Measurements from ENCODE around the gene LSM12.
A peak's percentile ranks its signal among the peaks of the same experiment; 100 is the strongest.
"Not testable (repeated sequence)": the region's sequence is repeated elsewhere in the genome, so short reads cannot be mapped to it uniquely, and the experiment has no call there.

LSM12 gene

GRCh38 chr17:44076716-44077594 lies 10.5 kb upstream of the LSM12 start:
- DNase-seq (ENCODE audit: low read depth in 2 of 3, low spot score in 2 of 3), result no peak

DNA sequence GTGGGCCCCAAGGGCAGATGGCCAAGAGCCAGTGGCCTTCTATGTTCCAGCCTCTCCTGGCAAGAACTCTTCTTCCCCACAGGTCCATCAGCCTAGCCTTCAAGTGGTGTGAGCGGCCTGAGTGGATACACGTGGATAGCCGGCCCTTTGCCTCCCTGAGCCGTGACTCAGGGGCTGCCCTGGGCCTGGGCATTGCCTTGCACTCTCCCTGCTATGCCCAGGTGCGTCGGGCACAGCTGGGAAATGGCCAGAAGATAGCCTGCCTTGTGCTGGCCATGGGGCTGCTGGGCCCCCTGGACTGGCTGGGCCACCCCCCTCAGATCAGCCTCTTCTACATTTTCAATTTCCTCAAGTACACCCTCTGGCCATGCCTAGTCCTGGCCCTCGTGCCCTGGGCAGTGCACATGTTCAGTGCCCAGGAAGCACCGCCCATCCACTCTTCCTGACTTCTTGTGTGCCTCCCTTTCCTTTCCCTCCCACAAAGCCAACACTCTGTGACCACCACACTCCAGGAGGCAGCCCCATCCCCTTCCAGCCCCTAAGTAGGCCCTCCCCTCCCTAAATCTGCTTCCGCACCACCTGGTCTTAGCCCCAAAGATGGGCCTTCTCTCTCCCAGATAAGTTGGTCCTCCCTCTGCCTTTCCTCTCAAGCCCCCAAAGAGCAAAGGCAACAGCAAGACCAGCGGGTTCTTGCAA lies 9.3 kb upstream of the LSM12 start:
- no peak for DNase-seq (ENCODE audit: low read depth in 2 of 3, low spot score in 2 of 3)

DNA sequence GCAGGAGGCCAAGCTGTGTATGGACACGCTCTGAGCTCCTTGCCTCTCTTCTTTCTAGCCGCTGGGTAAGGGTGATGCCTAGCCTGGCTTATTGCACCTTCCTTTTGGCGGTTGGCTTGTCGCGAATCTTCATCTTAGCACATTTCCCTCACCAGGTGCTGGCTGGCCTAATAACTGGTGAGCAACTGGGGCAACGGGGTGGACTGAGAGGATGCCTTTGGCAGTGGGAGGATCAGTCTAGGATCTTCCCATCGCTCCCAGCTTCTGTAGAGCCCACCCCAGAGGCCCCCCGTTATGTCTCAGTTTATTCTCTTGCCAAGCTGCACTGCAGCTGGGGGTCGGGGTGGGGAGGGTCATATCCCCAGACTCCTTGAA lies 8.4 kb upstream of the LSM12 start:
- DNase-seq (ENCODE audit: low read depth in 2 of 3, low spot score in 2 of 3), result no peak

DNA sequence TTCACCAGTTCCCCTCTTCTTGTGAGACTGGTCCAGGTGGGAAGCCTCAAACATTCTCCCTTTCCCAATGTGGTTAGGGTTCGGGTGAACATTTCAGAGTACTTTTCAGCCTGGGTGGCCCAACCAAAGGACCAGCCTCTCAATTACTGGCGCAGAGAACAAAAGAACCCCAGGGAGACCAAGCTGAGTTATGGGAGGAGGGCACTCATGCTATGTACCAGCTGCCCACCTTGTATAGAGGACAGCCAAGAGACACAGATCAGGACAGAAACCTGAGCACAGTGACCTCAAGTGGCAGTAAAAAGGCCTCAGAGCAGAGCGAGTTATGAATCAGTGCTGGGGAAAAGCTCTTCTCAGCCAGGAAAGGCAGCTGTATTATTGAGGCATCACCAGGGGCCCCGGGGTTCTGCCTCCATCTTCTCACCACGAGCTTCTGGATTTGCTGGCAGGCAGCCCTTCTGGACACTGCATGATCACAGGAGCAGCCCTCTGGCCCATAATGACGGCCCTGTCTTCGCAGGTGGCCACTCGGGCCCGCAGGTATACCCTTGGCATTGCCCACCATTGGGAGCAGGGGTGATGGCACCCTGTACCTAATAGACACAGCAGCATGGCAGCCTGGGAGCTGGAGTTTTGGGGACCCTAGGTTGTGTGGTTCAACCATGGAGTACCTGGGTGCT lies 7.9 kb upstream of the LSM12 start:
- DNase-seq (ENCODE audit: low read depth in 2 of 3, low spot score in 2 of 3), result no peak

DNA sequence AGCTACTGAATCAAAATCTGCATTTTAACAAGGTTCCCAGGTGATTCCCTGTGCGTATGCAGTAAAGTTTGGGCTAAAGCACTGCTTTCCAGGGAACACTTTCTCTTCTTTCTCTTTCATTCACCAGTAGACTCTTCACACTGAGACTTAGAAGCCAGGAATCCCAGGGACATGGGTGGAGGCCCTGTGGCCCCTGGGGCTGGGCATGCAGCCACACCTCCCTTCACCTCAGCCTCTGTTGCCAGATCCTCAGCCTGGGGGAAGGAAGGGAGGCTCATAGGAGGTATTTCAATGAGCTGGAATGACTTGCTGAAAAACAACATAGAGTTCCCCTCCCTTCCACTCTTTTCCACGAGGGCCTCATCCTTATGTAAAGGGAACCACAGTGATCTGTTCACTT lies 5.3 kb upstream of the LSM12 start:
- no peak for DNase-seq (ENCODE audit: low read depth in 2 of 3, low spot score in 2 of 3)

- no peak for DNase-seq (ENCODE audit: low read depth in 2 of 3, low spot score in 2 of 3)
Observed at GRCh38 chr17:44071198-44071520, 4.7 kb upstream of the LSM12 start.

- DNase-seq (ENCODE audit: low read depth in 2 of 3, low spot score in 2 of 3), result peak; percentile 65 to 76 (median 65)
Observed at GRCh38 chr17:44070455-44071197, 4.2 kb upstream of the LSM12 start, which contains the start of gene G6PC3. Gene G6PC3 (plus strand): TSS chr17:44070735. CDS start chr17:44070966, 231 bp downstream.

DNA sequence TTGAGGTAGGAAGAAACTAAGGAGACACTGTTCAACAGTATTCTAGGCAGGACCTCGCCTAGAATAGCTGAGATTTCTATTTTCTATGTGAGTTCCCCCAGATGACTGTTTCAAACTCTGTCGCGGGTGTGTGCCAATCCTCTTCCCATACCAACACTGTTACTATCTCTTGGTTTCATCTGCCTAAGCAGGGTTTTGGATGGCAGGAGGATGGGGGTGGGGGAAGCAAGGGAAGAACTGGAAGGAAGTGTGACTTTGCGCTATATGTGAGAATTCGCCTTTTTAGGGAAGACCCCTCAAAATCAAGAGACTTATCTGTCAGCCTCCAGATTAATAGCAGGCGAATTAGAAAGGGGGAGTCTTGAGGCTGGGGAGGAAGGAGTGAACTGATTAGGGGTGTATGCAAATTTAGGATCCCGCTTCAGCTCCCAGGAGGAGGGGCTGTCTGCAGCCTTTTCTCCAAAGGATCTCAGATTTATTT lies 3.5 kb upstream of the LSM12 start:
- DNase-seq (ENCODE audit: low read depth in 2 of 3, low spot score in 2 of 3), result no peak

DNA sequence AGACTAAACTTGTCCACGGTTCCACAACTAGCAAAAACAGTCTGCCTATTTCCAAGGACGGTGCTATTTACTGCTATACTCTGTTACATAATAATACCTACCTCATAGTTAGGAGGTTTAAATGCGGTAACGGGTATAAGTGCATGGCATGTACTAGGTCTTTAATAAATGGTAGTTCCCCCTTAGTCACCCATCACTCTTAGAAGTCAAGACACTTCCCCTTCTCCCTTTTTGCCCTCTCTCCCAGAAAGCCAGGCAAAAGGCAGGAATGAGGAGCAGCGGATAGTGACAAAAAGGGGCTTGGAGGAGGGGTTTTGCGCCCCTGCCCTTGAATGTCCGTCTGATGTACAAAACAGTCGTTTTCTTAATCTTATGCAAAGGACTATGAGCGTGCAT lies 1.1 kb upstream of the LSM12 start:
- DNase-seq (ENCODE audit: low read depth in 2 of 3, low spot score in 2 of 3), result no peak

DNA sequence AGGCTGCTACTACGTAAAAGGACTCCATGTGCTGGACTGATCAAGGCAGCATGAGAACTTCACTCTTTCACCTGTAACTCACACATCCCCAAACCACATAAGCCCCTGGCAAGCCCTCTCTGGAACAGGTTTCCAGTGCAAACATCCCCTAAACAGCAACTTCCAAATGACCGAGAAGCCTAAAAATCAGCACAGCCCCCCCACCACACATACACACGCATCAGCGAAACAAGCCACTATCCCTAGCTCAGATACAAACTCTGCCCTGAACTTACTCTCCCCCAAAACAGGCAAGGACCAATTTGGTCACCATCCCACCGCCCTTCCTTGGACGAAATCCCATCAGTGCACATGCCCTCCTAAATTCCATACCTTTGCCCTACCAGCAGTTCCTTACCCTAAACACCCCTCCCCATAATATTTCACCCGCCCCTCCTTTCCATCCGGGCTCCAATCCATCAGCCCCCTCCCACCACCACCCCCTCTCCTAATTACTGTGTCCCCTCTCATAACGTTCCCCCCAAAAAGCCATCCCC lies 735 bp downstream of the LSM12 start:
- DNase-seq (ENCODE audit: low read depth in 2 of 3, low spot score in 2 of 3), result no peak

GRCh38 chr17:44063704-44064639 lies 2.5 kb downstream of the LSM12 start:
- DNase-seq (ENCODE audit: low read depth in 2 of 3, low spot score in 2 of 3), result no peak

GRCh38 chr17:44062871-44063270 lies 3.6 kb downstream of the LSM12 start:
- no peak for DNase-seq (ENCODE audit: low read depth in 2 of 3, low spot score in 2 of 3)

DNA sequence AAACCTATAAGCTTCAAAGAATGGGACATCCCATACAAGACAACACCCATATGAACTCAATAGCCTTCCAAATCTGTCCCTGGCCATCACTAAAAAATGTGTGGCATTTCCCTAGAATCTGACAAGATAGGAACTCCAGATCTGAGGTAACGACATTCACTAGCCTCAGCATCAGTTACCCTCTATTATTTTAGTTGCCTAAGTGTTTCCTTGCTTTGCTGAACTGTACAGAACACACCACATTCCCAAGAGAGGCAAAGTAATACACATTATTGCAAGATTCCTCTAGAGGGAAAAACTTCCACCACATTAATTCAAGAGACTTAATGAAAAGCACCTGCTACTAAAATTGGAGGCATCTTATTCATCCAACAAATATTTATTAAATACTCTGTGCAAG lies 5.0 kb downstream of the LSM12 start:
- DNase-seq (ENCODE audit: low read depth in 2 of 3, low spot score in 2 of 3), result no peak

GRCh38 chr17:44059101-44059892 lies 7.2 kb downstream of the LSM12 start:
- DNase-seq (ENCODE audit: low read depth in 2 of 3, low spot score in 2 of 3), result no peak

DNA sequence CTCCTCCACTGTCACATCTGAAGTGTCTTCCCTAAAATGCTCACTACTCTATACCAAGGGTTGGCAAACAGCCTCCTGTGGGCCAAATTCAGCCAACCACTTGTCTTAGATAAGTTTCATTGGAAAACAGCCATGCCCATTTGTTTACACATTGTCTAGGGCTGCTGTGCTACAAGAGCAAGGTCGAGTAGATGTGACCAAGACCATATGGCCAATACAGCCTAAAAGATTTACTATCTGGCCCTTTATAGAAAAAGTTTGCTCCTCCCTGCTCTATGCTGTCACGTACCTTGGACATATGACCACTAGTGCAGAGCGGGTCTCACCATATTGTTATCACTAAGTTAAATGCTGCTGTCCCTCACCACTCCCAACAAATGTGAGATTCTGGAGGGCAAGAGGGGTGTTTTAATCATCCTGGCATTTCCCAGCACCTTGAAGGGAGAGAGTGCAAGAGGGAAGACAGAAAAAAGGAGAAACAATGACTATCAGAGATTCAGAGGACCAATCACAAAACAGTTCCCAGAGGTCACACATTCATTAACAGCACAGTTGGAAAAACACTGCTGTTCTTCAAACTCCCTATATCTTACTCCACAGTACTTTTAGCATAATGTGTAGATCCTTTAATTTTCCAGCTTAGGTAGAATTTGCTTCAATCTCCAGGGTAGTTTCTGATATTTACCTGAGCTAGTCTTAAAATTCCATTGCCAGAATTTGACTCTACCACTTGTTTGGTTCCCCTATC lies 13.2 kb downstream of the LSM12 start:
- DNase-seq (ENCODE audit: low read depth in 2 of 3, low spot score in 2 of 3), result no peak

GRCh38 chr17:44049294-44050060 lies 17.0 kb downstream of the LSM12 start:
- DNase-seq (ENCODE audit: low read depth in 2 of 3, low spot score in 2 of 3), result no peak

DNA sequence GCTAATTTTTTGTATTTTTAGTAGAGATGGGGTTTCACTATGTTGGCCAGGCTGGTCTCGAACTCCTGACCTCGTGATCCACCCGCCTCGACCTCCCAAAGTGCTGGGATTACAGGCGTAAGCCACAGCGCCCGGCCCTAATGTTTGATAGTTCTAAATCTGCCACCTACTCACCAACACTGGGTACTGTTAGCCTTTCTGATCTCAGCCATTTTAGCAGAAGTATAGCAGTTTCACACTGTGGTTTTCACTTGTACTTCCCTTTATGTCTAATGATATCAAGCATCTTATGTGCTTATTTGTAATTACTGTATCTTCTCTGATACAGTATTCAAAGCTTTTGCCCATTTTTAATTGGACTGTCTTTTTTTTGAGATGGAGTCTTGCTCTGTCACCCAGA lies 19.6 kb downstream of the LSM12 start:
- DNase-seq (ENCODE audit: low read depth in 2 of 3, low spot score in 2 of 3), result not testable (repeated sequence)

GRCh38 chr17:44045486-44045885 lies 21.0 kb downstream of the LSM12 start:
- no peak for DNase-seq (ENCODE audit: low read depth in 2 of 3, low spot score in 2 of 3)
